DMS79 (cell line): ENCODE measurements around the gene ASTN2.
A peak's percentile ranks its signal among the peaks of the same experiment; 100 is the strongest.
"Not testable (repeated sequence)": the region's sequence is repeated elsewhere in the genome, so short reads cannot be mapped to it uniquely, and the experiment has no call there.

Experiments used
- DNase-seq: peaks from one replicate; lab custom pipeline; 2025; lab: John Stamatoyannopoulos, UW

ASTN2 gene

DNA sequence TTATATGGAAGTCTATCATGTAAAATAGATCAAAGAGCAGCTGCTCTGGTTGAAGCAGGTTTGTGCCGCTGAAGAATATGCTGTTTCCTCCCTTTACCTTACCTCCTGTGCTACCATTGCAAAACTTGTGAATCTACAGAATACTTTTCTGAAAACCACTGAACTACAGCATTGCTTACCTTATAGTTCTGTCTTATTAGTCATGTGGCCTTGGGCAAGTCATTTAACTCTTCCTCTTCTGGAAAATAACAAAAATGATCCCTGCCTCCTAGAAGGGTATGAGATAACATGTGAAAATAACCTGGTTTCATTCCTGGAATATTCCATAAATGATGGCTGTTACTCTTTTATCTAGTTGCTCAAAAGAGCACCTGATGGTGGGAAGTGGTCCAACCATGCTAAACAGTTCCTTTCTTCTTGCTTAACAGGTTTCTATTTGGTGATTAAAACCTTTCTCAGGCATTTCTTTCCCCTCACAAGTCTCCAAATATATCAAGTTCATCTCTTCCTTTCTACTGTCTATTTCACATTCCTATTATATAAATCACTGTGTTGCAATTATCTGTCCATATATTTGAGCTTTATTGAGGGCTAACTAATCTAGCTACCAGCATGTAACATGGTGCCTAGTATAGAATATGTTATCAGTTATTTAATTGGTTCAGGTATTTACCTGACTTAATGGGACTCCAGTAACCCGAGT is 712.8 kb downstream of the ASTN2 start:
- DNase-seq: no peak

DNA sequence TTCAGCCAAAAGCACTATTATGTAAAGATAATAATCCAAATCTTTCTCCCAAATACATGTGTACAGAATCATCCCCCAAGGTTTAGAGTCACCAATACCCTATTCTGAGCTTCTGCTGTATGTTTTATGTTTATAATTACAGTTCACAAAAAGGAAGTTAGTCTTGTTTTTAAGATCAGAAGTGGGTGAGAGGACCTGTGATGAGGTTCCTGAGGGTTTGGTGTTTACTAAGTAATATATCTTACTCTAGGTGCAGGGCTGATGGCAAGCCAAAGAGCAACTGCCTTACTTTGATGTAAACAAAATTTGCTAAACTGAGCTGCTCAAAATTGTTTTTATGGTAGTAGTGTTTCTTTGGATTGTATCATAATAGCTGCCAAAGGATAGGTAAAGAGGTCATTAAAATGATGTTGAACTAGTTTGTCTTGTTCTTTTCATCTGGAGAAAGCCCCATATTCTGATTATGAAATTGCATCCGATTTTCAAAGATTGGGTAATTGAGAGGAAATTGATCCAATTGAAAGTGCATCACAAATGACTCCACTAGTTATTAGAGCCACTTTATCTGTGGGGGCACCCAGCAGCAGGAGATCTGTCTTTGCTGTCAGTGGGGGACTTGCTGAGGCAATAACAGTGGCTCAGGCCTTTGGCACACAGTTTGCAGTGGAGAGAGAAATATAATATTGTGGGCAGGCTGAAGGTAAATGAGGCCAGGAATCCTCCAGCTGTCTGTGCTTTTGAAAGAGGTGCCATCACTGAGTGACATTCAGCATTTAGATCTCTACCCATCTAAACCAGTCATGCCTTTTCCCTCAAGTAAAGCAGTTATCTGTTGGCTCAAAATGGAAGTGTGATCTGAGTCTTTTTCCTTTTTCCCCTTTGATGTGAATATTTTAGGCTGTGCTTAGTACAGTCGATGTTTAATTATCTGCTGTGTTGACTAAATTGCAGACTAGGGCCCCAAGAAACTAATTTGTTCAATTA is 713.7 kb downstream of the ASTN2 start:
- peak; percentile 12 for DNase-seq

GRCh38 chr9:116700279-116700678 is 714.6 kb downstream of the ASTN2 start:
- no peak for DNase-seq

- no peak for DNase-seq
These were observed 717.0 kb downstream of the ASTN2 start for GRCh38 chr9:116697887-116698286.

DNA sequence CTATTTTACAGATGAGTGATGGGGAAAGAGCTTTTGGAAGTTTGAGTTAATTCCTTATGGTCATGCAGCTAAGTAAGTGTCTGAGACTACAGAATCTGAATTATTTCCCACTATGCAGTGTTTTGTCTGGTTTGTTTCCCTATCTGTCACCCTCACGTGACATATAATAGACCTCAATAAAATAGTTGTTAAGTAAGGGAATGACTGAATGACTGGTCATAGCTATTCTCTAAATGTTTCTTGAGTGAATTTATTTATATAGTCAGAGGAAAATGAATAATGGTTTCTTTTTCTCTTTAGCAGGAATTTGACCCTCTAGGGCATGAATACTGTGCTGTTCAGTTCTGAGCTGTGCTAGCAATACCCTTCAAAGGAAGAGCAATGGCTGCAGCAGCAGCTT is 717.5 kb downstream of the ASTN2 start:
- no peak for DNase-seq

- no peak for DNase-seq
These were observed 719.4 kb downstream of the ASTN2 start for GRCh38 chr9:116695438-116695837.

DNA sequence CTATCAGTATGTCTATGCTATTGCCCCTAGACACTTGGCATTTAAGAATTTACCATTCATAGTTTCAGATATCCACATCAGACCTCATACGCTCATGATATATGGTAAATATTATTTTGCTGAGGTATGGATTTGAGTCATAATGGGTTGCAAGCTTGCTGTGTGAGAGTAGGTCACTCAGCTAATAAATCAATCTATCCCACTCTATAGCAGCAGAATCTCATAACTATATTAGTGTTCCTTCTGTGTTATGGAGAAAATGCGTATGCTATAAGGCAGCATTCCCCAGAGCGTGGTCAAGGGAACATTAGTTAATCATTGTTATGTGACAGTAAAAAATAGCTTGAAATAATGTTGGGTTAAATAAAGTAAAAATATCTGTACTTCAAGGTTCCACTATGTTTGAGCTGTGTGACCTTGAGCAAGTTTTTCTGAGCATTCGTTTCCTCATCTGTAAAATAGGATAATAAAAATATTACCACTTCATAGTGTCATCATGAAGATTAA is 720.0 kb downstream of the ASTN2 start:
- DNase-seq: no peak

DNA sequence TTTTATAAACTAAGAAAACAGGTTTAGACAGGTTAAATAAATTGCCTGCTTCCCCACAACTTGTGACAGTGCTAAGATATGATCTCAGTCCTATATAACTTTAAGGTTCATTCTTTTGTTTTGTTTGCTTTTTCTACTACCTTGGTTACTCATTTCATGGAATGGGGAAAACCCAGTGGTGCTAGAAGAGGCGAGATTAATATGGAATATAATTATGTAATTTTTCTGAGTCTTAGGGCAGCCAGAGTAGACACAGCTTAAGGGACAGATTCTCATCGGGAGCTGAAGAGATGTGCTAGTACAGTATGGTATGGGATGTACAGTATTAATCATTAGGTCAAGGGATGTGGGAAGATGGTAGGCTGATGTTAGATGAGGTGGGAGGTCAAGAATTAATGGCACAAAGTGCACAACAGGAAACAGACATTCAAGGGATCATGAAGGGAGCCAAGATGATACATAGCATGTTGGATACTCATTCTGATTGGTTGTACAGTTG is 721.6 kb downstream of the ASTN2 start:
- DNase-seq: no peak

DNA sequence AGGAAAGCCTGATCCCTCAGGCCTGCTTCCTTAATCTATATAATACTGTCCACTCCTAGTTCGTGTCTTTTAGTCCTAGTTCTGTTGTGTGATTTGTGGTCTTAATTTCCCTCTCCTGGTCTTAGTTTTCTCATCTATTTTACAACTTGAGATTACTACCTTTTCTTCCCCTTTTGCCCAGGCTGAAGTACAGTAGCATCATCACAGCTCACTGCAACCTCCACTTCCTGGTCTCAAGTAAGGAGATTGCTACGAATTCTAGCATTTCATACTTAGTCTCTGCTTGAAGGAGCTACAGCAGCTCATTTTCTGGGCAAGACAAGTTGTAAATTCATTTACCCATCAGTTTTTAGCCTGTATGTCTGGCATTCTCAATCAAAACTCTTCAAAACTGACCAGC is 722.2 kb downstream of the ASTN2 start:
- DNase-seq: no peak

- no peak for DNase-seq
These were observed 723.2 kb downstream of the ASTN2 start for GRCh38 chr9:116691607-116692006.

DNA sequence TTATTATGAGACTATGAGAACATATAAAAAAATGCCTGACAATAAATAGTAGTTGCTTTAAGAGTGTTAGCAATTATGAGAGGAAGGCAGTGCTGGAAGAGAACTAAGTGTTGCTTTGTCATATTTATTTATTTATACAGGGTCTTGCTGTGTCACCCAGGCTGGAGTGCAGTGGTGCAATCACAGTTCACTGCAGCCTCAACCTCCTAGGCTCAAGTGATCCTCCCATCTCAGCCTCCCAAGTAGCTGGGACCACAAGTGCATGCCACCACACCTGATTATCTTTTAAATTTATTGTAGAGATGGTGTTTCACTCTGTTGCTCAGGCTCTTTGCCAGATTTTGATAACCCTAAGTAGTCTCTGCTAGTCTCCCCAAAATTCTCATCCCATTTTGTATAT is 724.1 kb downstream of the ASTN2 start:
- not testable (repeated sequence) for DNase-seq

DNA sequence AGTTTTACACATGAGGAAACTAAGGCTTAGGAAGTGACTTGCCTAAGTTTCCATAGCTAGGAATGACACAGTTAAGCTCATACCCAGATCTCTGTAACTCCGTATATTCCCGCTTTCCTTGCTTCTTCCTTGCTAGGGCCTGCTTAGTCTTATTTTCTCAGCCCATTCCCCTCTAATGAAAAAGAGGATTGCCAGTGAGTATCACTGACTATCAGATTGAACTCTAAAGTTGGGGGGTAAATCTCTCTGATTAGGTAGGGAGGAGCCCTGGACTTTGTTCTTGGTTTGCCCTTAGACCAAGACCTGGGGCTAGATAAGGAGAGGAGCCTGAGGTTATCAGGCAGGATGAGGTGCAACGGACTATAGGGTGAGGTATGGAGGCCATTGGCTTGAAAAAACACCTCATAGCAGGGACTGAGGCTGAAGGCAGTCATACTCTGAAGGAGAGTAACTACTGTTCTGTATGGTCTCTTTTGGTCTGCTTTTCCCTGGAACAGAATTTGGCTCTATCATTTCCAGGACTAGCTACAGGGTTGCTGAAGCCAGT is 725.3 kb downstream of the ASTN2 start:
- DNase-seq: no peak

GRCh38 chr9:116688806-116689485 is 725.9 kb downstream of the ASTN2 start:
- no peak for DNase-seq

DNA sequence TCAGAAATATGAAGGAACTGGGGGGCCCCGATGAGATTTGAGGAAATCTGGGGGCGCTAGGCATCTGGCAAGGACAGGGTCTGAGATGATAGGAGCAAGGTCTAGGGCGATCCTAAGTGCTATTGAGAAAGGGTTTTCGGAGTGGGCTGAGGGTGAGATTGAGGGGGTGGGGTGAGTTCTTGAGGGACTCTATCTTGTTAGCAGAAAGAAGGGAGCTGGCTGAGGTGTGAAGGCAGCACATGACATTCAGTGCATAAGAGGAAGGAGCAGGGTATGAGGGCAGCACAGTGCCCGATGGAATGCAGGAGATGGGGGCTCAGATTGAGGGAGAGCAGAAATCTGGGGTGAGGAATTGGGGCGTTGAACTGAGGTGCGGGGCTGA is 727.1 kb downstream of the ASTN2 start:
- DNase-seq: no peak

GRCh38 chr9:116687074-116687753 is 727.6 kb downstream of the ASTN2 start, which contains the start of gene TRIM32:
TSS of gene TRIM32 (plus strand) at chr9:116687305. CDS start at chr9:116697743, 10,438 bp downstream.
- DNase-seq: peak; percentile 91

DNA sequence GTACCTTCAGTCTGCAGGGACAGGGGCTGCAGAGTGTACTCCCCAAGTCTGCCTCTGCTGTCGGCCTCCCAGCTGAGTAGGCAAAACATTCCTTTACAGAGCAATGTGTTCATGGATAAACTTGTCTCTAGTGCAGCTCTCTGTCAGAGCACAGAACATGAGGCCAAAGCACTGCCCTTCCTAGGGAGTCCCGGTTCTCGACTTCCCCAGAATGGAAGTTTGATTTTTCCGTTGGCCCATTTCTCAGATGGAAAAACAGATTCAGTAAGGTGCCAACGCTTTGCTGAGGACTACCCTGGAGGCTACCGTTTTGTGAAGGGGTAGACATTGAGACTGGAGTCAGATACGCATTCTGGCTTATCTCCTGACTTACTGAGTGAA is 728.2 kb downstream of the ASTN2 start:
- no peak for DNase-seq

DNA sequence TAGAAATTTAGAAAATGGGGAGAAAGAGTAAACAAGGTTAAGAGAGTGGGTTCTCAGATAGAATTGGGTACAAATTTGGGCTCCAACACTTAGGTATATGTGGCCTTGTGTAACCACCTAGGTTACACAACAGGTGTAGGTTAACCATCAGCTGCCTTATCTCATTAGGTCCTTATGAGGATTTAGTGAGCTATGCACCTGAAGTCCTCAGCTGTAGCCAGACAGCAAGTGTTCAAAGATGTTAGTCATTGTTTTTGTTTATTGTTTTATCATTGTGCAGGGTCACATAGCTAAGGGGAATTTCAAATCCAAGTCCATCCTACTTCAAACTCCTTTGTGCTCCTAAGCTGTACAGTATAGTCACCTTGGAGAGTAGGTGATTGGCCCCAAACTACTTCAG is 728.7 kb downstream of the ASTN2 start:
- no peak for DNase-seq

DNA sequence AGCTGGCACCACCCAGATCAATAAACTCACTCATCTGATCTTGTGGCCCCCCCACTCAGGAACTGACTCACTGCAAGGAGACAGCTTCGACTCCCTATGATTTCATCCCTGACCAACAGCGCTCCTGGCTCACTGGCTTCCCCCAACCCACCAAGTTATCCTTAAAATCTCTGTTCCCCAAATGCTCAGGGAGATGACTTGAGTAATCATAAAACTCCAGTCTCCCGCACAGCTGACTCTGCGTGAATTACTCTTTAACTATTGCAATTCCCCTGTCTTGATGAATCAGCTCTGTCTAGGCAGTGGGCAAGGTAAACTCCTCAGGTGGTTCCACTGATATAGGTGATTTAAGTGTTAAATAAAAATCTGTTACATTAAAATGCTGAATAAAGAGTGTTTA is 729.7 kb downstream of the ASTN2 start:
- DNase-seq: no peak

DNA sequence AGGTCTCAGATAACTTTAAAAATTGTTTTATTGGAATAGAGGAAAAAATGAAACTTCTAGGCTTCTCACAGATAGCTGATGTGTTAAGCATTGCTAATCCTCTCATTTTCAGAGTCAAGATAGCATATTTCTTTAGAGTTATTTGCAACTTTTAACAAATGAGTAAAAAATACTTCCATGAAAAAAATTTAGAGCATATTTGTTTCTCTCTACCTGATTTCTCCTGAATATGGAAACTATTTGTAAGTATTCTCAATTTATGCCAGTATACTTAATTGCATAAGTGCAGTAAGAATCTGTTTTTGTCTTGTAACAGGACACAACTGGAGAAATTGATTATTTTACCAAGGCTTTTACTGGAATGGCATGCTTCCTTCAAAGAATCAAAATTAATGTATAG is 731.3 kb downstream of the ASTN2 start:
- DNase-seq: no peak

GRCh38 chr9:116674210-116674980 is 740.5 kb downstream of the ASTN2 start:
- no peak for DNase-seq

DNA sequence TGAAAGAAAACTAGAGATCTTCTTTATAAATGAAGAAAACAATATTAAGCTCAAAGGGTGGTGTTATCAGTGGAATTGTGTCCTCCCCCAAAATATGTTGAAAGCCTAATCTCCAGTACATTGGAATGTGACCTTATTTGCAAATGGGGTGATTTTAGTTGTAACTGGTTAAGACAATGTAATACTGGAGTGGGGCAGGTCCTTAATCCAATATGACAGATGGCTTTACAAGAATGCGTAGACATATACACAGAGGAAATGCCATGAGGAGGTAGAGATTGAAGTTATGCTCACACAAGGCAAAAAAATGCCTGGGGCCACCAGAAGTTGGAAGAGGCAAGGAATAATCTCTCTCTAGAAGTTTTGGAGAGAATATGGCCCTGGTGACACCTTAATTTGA is 741.5 kb downstream of the ASTN2 start:
- DNase-seq: no peak
